ENCODE measurements around the gene NKD2. TPM values are rescaled to one million over a fixed set of nuclear protein-coding genes. Genes with fewer than 3 reads are reported as not detected.

Gene NKD2
- total RNA-seq, 1 experiment from 2014 or later = 12.8 TPM

DNA sequence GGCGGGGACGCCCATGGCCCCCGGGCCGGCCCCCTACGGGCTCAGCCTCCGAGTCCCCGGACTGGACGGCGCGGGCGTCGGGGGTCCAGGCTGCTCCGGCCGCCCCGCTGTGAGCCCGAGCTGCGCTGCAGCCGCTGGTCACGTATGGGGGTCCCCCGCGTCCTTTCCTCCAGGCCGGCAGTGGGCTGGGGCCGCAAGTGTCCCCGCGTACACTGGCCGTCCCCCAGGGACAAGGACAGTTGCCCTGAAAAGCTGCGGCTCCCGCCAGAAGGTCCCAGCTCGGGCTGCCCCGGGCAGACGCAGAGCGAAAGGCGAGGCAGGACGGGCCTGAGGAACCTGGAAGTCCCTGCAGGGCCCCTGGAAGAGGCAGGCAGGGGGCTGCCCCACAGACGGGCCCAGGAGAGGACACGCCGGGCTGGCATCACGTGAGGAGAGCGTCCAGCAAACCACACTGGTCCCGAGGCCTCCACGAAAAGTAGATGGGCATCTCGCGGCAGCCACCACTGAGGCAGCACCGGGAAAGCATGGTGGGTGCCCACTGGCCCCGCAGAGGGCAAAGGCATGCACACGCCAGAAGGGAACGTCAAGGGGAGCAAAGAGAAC is 3.3 kb upstream of the NKD2 start:
- Mint-ChIP-seq H3K4me3 (peak overlapping the region; percentile 47), H3K27me3 (ENCODE audit: low read depth) (peaks cover 58% of the 10 kb centered on the region), H3K27ac (no peak overlapping the region), H3K4me1 (peaks cover 17% of the 10 kb centered on the region), H3K9me3 (no peaks in the 10 kb centered on the region), H3K36me3 (no peaks in the 10 kb centered on the region)
- TF ChIP-seq, protein P1, sequence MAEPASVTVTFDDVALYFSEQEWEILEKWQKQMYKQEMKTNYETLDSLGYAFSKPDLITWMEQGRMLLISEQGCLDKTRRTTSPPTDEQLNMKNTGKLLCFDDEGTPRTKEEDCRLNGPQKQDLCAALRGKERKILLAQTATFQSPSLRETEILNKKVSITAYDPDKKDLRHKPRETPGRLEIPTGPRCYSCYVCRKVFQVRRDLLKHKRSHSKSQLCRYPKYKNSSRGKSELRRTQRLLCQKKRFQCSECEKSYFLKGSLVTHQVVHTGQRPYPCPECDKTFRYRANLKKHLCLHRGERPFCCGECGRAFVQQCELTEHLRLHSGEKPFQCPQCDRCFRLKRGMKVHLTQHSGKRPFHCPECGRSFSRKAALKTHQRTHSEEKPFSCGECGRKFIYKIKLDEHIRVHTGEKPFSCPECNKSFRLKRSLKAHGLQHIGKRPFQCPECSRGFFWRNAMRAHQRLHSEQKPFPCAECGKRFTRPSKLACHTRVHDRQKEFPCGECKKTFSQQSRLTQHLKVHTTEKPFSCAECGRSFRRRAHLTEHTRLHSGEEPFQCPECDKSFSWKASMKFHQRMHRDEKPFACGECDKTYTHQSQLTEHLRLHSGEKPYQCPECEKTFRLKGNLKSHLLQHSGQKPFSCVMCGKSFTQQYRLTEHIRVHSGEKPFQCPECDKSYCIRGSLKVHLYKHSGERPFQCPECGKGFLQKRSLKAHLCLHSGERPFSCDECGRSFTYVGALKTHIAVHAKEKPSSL (CRISPR knock-in tag; conservative IDR thresholded peaks at IDR 0.05) = no peak
- TF ChIP-seq RELA (CRISPR knock-in tag; IDR thresholded peaks at IDR 0.05; ENCODE audit: borderline replicate concordance) (no peak), GRHL2 (CRISPR knock-in tag; IDR thresholded peaks at IDR 0.05; ENCODE audit: insufficient replicate concordance, severe bottlenecking) (no peak), ZNF317 (CRISPR knock-in tag; IDR thresholded peaks at IDR 0.05; ENCODE audit: borderline replicate concordance, low read depth) (no peak), KAT7 (CRISPR knock-in tag; IDR thresholded peaks at IDR 0.05; ENCODE audit: borderline replicate concordance) (no peak), FOXP1 (CRISPR knock-in tag; IDR thresholded peaks at IDR 0.05; ENCODE audit: borderline replicate concordance) (no peak)
- TF ChIP-seq, protein P2, sequence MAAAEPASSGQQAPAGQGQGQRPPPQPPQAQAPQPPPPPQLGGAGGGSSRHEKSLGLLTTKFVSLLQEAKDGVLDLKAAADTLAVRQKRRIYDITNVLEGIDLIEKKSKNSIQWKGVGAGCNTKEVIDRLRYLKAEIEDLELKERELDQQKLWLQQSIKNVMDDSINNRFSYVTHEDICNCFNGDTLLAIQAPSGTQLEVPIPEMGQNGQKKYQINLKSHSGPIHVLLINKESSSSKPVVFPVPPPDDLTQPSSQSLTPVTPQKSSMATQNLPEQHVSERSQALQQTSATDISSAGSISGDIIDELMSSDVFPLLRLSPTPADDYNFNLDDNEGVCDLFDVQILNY (CRISPR knock-in tag; IDR thresholded peaks at IDR 0.05) = no peak
- ChIA-PET POLR2A (no interaction called here), CTCF (interaction anchor here (0.5 to 3.1 kb wide), 7 partner anchors 15 to 375 kb away, joined by 3 to 22 read pairs (median 3); no protein-coding TSS in a partner anchor)
- ATAC-seq = no peak
- peak; percentile 19 for DNase-seq (ENCODE audit: low spot score)

DNA sequence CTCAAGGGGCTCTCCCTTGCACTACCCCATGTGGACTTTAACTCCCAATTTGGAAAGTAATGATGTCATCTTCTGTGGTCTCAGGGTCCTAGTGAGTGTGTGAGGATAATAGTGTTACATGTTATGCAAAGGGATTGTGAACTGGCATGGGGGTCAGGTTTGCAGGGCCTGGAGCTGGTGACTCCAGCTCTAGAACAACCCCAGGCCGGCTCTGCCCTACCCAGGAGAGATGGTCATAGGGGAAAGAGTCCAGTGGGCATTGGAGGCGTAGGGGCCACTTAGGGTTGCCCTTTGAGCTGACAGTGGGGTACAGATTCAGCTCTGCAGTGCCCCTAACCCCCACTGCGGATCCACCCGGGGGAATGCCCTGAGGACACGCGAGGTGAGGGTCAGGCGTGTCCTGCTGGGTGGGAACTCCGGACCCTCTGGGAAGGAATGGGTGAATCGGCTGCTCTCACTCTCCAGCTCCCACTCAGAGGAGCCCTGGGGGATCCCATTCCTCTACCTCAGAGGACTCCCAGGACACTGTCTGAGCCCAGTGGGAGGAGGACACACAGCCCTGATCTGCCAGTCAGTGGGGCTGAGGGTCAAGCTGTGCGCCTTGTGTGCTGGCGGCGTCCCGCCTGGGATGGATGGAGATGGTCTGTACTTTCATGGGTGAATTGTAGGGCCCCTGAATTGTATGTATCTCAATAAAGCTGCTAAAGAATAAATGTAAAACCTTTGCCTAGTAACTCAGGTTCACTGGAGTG is 2.5 kb upstream of the NKD2 start:
- H3K4me1 Mint-ChIP-seq = peaks cover 24% of the 10 kb centered on the region
- TF ChIP-seq ZNF232 (CRISPR knock-in tag; IDR thresholded peaks at IDR 0.05) (no peak), RORB (CRISPR knock-in tag; IDR thresholded peaks at IDR 0.05) (no peak), CBFB (CRISPR knock-in tag; IDR thresholded peaks at IDR 0.05; ENCODE audit: low read depth) (no peak), ZNF396 (CRISPR knock-in tag; IDR thresholded peaks at IDR 0.05; ENCODE audit: borderline replicate concordance) (no peak), JUN (CRISPR knock-in tag; IDR thresholded peaks at IDR 0.05) (no peak), CREB1 (CRISPR knock-in tag; IDR thresholded peaks at IDR 0.05) (no peak), SOX15 (CRISPR knock-in tag; IDR thresholded peaks at IDR 0.05) (no peak), GABPB1 (CRISPR knock-in tag; IDR thresholded peaks at IDR 0.05) (no peak), EMX1 (CRISPR knock-in tag; IDR thresholded peaks at IDR 0.05) (no peak), ZNF263 (CRISPR knock-in tag; IDR thresholded peaks at IDR 0.05; ENCODE audit: low read depth) (no peak), NR1H2 (CRISPR knock-in tag; IDR thresholded peaks at IDR 0.05) (no peak), TEAD4 (CRISPR knock-in tag; IDR thresholded peaks at IDR 0.05) (no peak), GTF2I (CRISPR knock-in tag; conservative IDR thresholded peaks at IDR 0.05) (no peak)
- TF ChIP-seq, protein P3, sequence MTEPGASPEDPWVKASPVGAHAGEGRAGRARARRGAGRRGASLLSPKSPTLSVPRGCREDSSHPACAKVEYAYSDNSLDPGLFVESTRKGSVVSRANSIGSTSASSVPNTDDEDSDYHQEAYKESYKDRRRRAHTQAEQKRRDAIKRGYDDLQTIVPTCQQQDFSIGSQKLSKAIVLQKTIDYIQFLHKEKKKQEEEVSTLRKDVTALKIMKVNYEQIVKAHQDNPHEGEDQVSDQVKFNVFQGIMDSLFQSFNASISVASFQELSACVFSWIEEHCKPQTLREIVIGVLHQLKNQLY (CRISPR knock-in tag; IDR thresholded peaks at IDR 0.05) = no peak
- TF ChIP-seq, protein P4, sequence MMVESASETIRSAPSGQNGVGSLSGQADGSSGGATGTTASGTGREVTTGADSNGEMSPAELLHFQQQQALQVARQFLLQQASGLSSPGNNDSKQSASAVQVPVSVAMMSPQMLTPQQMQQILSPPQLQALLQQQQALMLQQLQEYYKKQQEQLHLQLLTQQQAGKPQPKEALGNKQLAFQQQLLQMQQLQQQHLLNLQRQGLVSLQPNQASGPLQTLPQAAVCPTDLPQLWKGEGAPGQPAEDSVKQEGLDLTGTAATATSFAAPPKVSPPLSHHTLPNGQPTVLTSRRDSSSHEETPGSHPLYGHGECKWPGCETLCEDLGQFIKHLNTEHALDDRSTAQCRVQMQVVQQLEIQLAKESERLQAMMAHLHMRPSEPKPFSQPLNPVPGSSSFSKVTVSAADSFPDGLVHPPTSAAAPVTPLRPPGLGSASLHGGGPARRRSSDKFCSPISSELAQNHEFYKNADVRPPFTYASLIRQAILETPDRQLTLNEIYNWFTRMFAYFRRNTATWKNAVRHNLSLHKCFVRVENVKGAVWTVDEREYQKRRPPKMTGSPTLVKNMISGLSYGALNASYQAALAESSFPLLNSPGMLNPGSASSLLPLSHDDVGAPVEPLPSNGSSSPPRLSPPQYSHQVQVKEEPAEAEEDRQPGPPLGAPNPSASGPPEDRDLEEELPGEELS (CRISPR knock-in tag; IDR thresholded peaks at IDR 0.05) = no peak
- TF ChIP-seq, protein P5, sequence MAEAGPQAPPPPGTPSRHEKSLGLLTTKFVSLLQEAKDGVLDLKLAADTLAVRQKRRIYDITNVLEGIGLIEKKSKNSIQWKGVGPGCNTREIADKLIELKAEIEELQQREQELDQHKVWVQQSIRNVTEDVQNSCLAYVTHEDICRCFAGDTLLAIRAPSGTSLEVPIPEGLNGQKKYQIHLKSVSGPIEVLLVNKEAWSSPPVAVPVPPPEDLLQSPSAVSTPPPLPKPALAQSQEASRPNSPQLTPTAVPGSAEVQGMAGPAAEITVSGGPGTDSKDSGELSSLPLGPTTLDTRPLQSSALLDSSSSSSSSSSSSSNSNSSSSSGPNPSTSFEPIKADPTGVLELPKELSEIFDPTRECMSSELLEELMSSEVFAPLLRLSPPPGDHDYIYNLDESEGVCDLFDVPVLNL (CRISPR knock-in tag; IDR thresholded peaks at IDR 0.05; ENCODE audit: borderline replicate concordance, low read depth) = no peak
- no peaks in the 10 kb centered on the region for H3K36me3 Mint-ChIP-seq
- ChIA-PET CTCF (interaction anchor here (1.0 to 3.1 kb wide), 7 partner anchors 16 to 374 kb away, joined by 3 to 26 read pairs (median 4); no protein-coding TSS in a partner anchor), POLR2A (no interaction called here)
- peak overlapping the region; percentile 47 for H3K4me3 Mint-ChIP-seq
- H3K27me3 Mint-ChIP-seq (ENCODE audit: low read depth) = peaks cover 65% of the 10 kb centered on the region
- DNase-seq (ENCODE audit: low spot score) = peak; percentile 6
- no peaks in the 10 kb centered on the region for H3K9me3 Mint-ChIP-seq
- no peak overlapping the region for H3K27ac Mint-ChIP-seq
- ATAC-seq = no peak

All from WTC11 (cell line).